Right lobe of liver (tissue), 6 donors: Measurements from ENCODE around the gene ABI3. TPM values are rescaled to one million over a fixed set of nuclear protein-coding genes. Genes with fewer than 3 reads are reported as not detected.
A peak's percentile ranks its signal among the peaks of the same experiment; 100 is the strongest.
"Not testable (repeated sequence)": the region's sequence is repeated elsewhere in the genome, so short reads cannot be mapped to it uniquely, and the experiment has no call there.

ENCODE experiments used
- ATAC-seq, 4 donors: fragments of 200-7000 bp; cut with Tn5 transposase; one replicate each; pipeline ENCODE4 v1.9.1; 2020; ENCODE audit warnings: mild to moderate bottlenecking in 4 of 4, moderate library complexity in 4 of 4
- DNase-seq, 3 donors: peaks; one replicate each; pipeline ENCODE4 v3.0.0-alpha.2; 2020
- H3K27ac ChIP-seq, 3 donors: fragments of 200-600 bp; one replicate each; pipeline ENCODE4 v1.8.0; 2022
- H3K27me3 ChIP-seq, 2 donors: fragments of 200-600 bp; one replicate each; pipeline ENCODE4 v1.8.0; 2022
- H3K36me3 ChIP-seq, 4 donors: fragments of 200-600 bp; sonication (generic) in 1 of 4; one replicate each; pipeline versions ENCODE4 v1.5.1 to v1.8.0; 2017 to 2022; ENCODE audit warnings: control low read depth in 1 of 4
- H3K4me1 ChIP-seq, 4 donors: fragments of 200-600 bp; sonication (generic) in 1 of 4; one replicate each; pipeline versions ENCODE4 v1.5.1 to v1.8.0; 2017 to 2022; ENCODE audit warnings: control low read depth in 1 of 4
- H3K4me3 ChIP-seq, 3 donors: fragments of 200-600 bp; one replicate each; pipeline ENCODE4 v1.8.0; 2022
- H3K9me3 ChIP-seq, 4 donors: fragments of 200-600 bp; sonication (generic) in 1 of 4; one replicate each; pipeline versions ENCODE4 v1.5.1 to v1.8.0; 2017 to 2022; ENCODE audit warnings: control low read depth in 1 of 4
- POLR2A ChIP-seq: fragments of 450-650 bp; IDR thresholded peaks from one replicate; pipeline ENCODE4 v1.6.1; 2017; ENCODE audit warnings: antibody characterized with exemption, mild to moderate bottlenecking
- WGBS: methylation state at CpG from one replicate; pipeline ENCODE4 v1.1.6; 2018; ENCODE audit warnings: low coverage, low lambda C conversion rate; ENCODE audit not compliant: insufficient coverage; ENCODE audit errors: missing lambda C conversion rate; 5-methylcytosine and 5-hydroxymethylcytosine counted together
- intact Hi-C, 2 donors: fragments of 100-400 bp; cut with DNase I; formaldehyde crosslinking; loops; one replicate each; pipeline versions ENCODE4 v1.11.2 to v1.14.1; 2022
- total RNA-seq, 6 experiments: library from RNA; depleted of rRNA in 2 of 6; stranded (reverse); fragments of >200 nt in 2 of 6; fragmentation: NEBNext Ultra II Directional in 3 of 6; extraction: Animal tissue kit (Norgen Biotek cat#: 25700) in 3 of 6; gene quantifications; one replicate each; pipeline versions ENCODE4 v1.1.0 to v1.2.4, GENCODE V29; 2016 to 2023
- TF ChIP-seq, protein P1 (sequence below), 4 donors: fragments of 200-600 bp in 3 of 4; fragments of 450-650 bp in 1 of 4; IDR thresholded peaks; one replicate each; pipeline versions ENCODE4 v1.5.1 to v1.8.0; 2016 to 2022; ENCODE audit warnings: antibody characterized with exemption in 4 of 4, mild to moderate bottlenecking in 2 of 4
- donor health status: DM: no; HTN: yes; CAD: no.
- donor health status: DM: no; HTN: no; CAD: no.
- donor health status: DM: no; HTN: no; CAD: no.
- donor health status: DM: no; HTN: yes; CAD: no.
- donor health status: DM: no; HTN: yes; CAD: no.

Gene ABI3
- total RNA-seq, 6 experiments from 2014 or later, result 3.0 to 9.7 (median 3.8) TPM

DNA sequence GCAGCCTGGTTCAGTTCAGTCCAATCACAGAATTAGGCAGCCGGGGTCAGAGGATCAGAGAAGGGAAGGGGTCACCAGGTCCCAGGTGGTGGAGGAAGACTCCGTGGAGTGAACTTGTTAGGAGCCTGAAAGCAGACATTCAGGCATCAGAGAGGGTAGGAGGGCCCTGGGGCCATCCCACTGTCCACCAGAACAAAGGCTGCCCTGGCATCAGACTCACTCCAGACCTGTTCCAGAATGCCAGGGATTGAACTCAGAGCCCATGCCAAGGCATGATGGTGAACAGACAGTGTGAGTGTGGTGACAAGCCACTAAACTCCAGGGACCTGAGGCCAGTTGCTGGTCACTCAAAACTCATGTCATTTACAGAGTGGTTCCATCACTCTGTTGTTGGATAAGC, 40.3 kb upstream of the ABI3 start:
- 53% methylated on average over 2 of the region's 2 CpGs for WGBS
- H3K27me3 ChIP-seq, result no peaks in the 10 kb centered on the region
- H3K36me3 ChIP-seq, result no peaks in the 10 kb centered on the region
- no peak overlapping the region for H3K4me3 ChIP-seq
- DNase-seq (no peak), ATAC-seq (no peak)
- intact Hi-C loops, result no loop called here
- TF ChIP-seq, protein P1, sequence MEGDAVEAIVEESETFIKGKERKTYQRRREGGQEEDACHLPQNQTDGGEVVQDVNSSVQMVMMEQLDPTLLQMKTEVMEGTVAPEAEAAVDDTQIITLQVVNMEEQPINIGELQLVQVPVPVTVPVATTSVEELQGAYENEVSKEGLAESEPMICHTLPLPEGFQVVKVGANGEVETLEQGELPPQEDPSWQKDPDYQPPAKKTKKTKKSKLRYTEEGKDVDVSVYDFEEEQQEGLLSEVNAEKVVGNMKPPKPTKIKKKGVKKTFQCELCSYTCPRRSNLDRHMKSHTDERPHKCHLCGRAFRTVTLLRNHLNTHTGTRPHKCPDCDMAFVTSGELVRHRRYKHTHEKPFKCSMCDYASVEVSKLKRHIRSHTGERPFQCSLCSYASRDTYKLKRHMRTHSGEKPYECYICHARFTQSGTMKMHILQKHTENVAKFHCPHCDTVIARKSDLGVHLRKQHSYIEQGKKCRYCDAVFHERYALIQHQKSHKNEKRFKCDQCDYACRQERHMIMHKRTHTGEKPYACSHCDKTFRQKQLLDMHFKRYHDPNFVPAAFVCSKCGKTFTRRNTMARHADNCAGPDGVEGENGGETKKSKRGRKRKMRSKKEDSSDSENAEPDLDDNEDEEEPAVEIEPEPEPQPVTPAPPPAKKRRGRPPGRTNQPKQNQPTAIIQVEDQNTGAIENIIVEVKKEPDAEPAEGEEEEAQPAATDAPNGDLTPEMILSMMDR (IDR thresholded peaks at IDR 0.05), result no peak
- no peak for TF ChIP-seq POLR2A
- no peaks in the 10 kb centered on the region for H3K4me1 ChIP-seq
- no peak overlapping the region for H3K27ac ChIP-seq
- no peaks in the 10 kb centered on the region for H3K9me3 ChIP-seq

DNA sequence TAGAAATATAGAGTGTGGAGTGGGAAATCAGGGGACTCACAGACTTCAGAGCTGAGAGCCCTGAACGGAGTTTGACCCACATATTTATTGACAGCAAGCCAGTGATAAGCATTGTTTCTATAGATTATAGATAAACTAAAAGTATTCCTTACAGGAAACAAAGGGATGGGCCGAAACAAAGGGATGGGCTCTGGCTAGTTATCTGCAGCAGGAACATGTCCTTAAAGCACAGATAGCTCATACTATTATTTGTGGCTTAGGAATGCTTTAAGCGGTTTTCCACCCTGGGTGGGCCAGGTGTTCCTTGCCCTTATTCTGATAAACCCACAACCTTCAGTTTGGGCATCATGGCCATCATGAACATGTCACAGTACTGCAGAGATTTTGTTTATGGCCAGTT, 39.8 kb upstream of the ABI3 start:
- ATAC-seq, intact Hi-C loops, H3K27ac ChIP-seq, H3K36me3 ChIP-seq, H3K27me3 ChIP-seq, DNase-seq, H3K9me3 ChIP-seq, H3K4me3 ChIP-seq, H3K4me1 ChIP-seq: not testable (repeated sequence)
- WGBS, result 31% methylated on average over 3 of the region's 3 CpGs

DNA sequence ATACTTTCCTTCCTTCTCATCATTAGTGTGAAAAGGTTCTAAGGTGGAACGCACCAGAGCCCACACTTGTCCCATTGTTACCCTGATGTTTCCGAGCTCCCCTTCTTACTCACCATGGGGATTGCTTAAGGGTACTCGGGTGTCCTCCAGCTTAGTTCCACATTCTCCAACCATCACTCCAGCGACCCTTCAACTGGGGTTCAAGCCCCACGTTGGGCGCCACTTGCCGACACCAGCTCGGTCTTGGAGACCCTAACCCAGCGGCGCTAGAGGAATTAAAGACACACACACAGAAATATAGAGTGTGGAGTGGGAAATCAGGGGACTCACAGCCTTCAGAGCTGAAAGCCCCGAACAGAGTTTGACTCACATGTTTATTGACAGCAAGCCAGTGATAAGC, 34.5 kb upstream of the ABI3 start:
- H3K36me3 ChIP-seq, H3K4me1 ChIP-seq, H3K27ac ChIP-seq, DNase-seq, H3K4me3 ChIP-seq, intact Hi-C loops, ATAC-seq, H3K9me3 ChIP-seq, H3K27me3 ChIP-seq: not testable (repeated sequence)
- 87% methylated on average over 11 of the region's 11 CpGs for WGBS

DNA sequence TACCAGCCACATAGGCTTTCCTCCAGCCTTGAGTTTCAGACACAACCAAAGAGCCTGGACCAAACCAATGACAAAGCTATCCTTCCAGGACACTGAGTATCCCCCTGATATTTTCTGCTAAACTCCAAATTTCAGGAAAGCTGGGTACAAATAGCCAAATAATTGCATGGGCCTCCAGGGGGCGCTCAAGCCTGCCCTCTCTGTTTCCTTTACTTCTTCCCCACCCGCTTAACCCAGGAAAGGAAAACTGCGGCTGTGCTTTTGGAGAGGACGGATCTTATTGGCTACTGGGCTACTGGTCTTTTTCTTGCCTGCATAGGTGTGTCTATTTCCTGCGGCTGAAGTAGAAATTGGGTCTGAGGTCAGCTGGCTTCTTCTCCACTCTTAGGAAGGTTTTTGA, 30.2 kb upstream of the ABI3 start:
- Histone ChIP-seq H3K27ac (no peak overlapping the region), H3K4me3 (no peak overlapping the region), H3K4me1 (no peaks in the 10 kb centered on the region), H3K9me3 (no peaks in the 10 kb centered on the region), H3K36me3 (no peaks in the 10 kb centered on the region), H3K27me3 (no peaks in the 10 kb centered on the region)
- ATAC-seq (peak; percentile 83 to 91 (median 88)), DNase-seq (peak; percentile 52 to 70 (median 62))
- TF ChIP-seq, protein P1 (IDR thresholded peaks at IDR 0.05), result peak; percentile 71 to 87 (median 77)
- TF ChIP-seq POLR2A, result no peak
- 4% methylated on average over 5 of the region's 5 CpGs for WGBS
- intact Hi-C loops, result loop anchor here in 1 of 2 donors (5.0 kb wide), 1 partner anchor 47 kb away; no protein-coding TSS in a partner anchor

DNA sequence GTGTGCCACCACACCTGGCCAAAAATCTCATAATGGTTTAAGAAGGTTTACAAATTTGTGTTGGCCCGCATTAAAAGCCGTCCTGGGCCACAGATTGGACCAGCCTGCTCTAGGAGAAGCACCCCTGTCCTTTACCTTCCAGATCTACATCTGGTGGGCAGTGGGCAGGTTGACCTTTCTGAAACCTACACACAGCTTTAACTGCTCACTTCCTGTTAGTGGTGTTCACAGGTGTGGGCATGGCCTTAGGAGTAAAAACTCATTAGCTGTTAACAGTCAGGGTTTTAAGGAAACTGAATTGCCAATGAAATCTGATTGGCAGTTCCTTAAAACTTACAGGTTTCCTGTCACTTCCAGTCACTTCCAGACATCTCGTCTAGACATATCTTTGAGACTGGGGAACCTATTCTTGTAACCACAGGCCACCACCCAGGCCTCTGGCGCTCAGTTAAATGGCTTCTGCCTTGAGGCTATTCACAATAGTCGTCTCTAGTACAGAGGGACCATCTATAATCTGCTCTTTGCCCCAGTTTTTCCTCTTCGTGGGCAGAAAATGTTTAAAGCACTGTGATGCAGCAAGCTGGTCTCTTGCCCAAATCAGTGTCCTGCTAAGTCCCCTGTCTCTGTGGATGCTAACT, 29.4 kb upstream of the ABI3 start:
- intact Hi-C loops, result loop anchor here in 1 of 2 donors (5.0 kb wide), 1 partner anchor 46 kb away; no protein-coding TSS in a partner anchor
- H3K27me3 ChIP-seq, result no peaks in the 10 kb centered on the region
- ATAC-seq (no peak), DNase-seq (no peak)
- H3K4me3 ChIP-seq, result no peak overlapping the region
- H3K27ac ChIP-seq, result no peak overlapping the region
- no peaks in the 10 kb centered on the region for H3K9me3 ChIP-seq
- H3K4me1 ChIP-seq, result no peaks in the 10 kb centered on the region
- 68% methylated on average over 4 of the region's 6 CpGs for WGBS
- TF ChIP-seq, protein P1 (IDR thresholded peaks at IDR 0.05), result no peak
- TF ChIP-seq POLR2A, result no peak
- H3K36me3 ChIP-seq, result no peaks in the 10 kb centered on the region
